Endothelial cell of umbilical vein (primary cell): ENCODE measurements around the gene USP30. TPM values are rescaled to one million over a fixed set of nuclear protein-coding genes. Genes with fewer than 3 reads are reported as not detected.

Experiments used
- BruUV-seq: library from RNA; stranded (reverse); fragments of 400-500 nt; replicated peaks from 2 replicates; lab custom pipeline; 2021; lab: Mats Ljungman, UMichigan
- CTCF ChIA-PET: fragments of 300-600, 350-600 bp; sonication (Branson Sonifier 250); formaldehyde crosslinking; loops from one replicate; lab custom pipeline; 2021; ENCODE audit warnings: antibody characterized with exemption, inconsistent platforms; lab: Charles Lee
- POLR2A ChIA-PET: fragments of 300-600, 350-600 bp; sonication (Branson Sonifier 250); formaldehyde crosslinking; loops from one replicate; lab custom pipeline; 2021; ENCODE audit warnings: antibody characterized with exemption, inconsistent platforms; lab: Charles Lee
- DNase-seq: peaks from one replicate; pipeline ENCODE4 v3.0.0-alpha.2; 2011; ENCODE audit warnings: low read depth, low spot score
- FAIRE-seq: peaks from 2 replicates; lab custom pipeline; 2011; peaks lifted over from hg19 to GRCh38; lab: Jason Lieb, UNC
- H2AFZ ChIP-seq: 2 replicates; pipeline ENCODE4 v1.6.0; 2012; ENCODE audit warnings: low read depth, low read length, control low read depth, inconsistent platforms
- H3K27ac ChIP-seq: 2 replicates; pipeline ENCODE4 v1.5.1; 2011; ENCODE audit warnings: low read depth, mild to moderate bottlenecking, control low read depth, low read length, moderate library complexity; ENCODE audit not compliant: insufficient read depth
- H3K27me3 ChIP-seq, 2 experiments: 2 replicates each; pipeline versions ENCODE4 v1.6.0 to v1.6.1; 2011; ENCODE audit warnings: low read length in 2 of 2, mixed read lengths in 1 of 2; ENCODE audit not compliant: control insufficient read depth in 2 of 2, insufficient read depth in 2 of 2
- H3K36me3 ChIP-seq, 2 experiments: 2 replicates in 1 of 2; 3 replicates in 1 of 2; pipeline ENCODE4 v1.5.1; 2011; ENCODE audit warnings: low read length in 2 of 2, mild to moderate bottlenecking in 1 of 2, moderate library complexity in 1 of 2; ENCODE audit not compliant: control insufficient read depth in 2 of 2, insufficient read depth in 2 of 2; ENCODE audit errors: extremely low read depth in 1 of 2
- H3K4me1 ChIP-seq: 3 replicates; pipeline ENCODE4 v1.5.1; 2011; ENCODE audit warnings: mild to moderate bottlenecking, low read length; ENCODE audit not compliant: control insufficient read depth, insufficient read depth; ENCODE audit errors: extremely low read depth
- H3K4me2 ChIP-seq: 2 replicates; pipeline ENCODE4 v1.6.1; 2011; ENCODE audit warnings: low read length, control low read depth, mixed read lengths; ENCODE audit not compliant: insufficient read depth
- H3K4me3 ChIP-seq, 3 experiments: fragments of 200-600 bp in 1 of 3; sonication (generic), shearing (Covaris generic) in 1 of 3; replicated peaks in 1 of 3; 2 replicates each; pipeline ENCODE4 v1.5.1; 2011 to 2016; ENCODE audit warnings: control low read depth in 3 of 3, low read length in 3 of 3, mild to moderate bottlenecking in 2 of 3, inconsistent platforms in 1 of 3, low read depth in 1 of 3, moderate library complexity in 1 of 3; ENCODE audit not compliant: insufficient read depth in 1 of 3
- H3K79me2 ChIP-seq: 2 replicates; pipeline ENCODE4 v1.6.0; 2012; ENCODE audit warnings: low read length, inconsistent platforms; ENCODE audit not compliant: control insufficient read depth, insufficient read depth
- H3K9ac ChIP-seq: replicated peaks from 2 replicates; pipeline ENCODE3; 2011; ENCODE audit warnings: low read length, control low read depth; ENCODE audit not compliant: insufficient read depth; ENCODE audit errors: extremely low read depth
- H3K9me1 ChIP-seq: replicated peaks from 3 replicates; pipeline ENCODE4 v1.6.0; 2011; ENCODE audit warnings: mild to moderate bottlenecking, low read length; ENCODE audit not compliant: control insufficient read depth, insufficient read depth; ENCODE audit errors: extremely low read depth
- H3K9me3 ChIP-seq: replicated peaks from 2 replicates; pipeline ENCODE4 v1.5.1; 2012; ENCODE audit warnings: low read length, inconsistent platforms; ENCODE audit not compliant: control insufficient read depth, insufficient read depth
- H4K20me1 ChIP-seq: replicated peaks from 2 replicates; pipeline ENCODE3; 2011; ENCODE audit warnings: mild to moderate bottlenecking, low read length; ENCODE audit not compliant: control insufficient read depth, insufficient read depth; ENCODE audit errors: extremely low read depth
- CTCF ChIP-seq, 2 donors: IDR thresholded peaks; 1 replicate in 1 of 2; 2 replicates in 1 of 2; pipeline ENCODE4 v1.5.1; 2011; ENCODE audit warnings: low read length in 2 of 2, mild to moderate bottlenecking in 2 of 2, moderate library complexity in 2 of 2, control low read depth in 1 of 2, inconsistent platforms in 1 of 2, low read depth in 1 of 2; ENCODE audit not compliant: insufficient read depth in 1 of 2; ENCODE audit errors: extremely low read depth in 1 of 2
- JUN ChIP-seq: IDR thresholded peaks from 2 replicates; pipeline ENCODE4 v1.6.1; 2011; ENCODE audit warnings: borderline replicate concordance, low read depth; ENCODE audit not compliant: insufficient read length, insufficient read depth
- MAX ChIP-seq: IDR thresholded peaks from 2 replicates; pipeline ENCODE4 v1.6.1; 2011; ENCODE audit not compliant: insufficient read depth, insufficient read length
- POLR2AphosphoS5 ChIP-seq: IDR thresholded peaks from 2 replicates; pipeline ENCODE4 v1.6.1; 2012; ENCODE audit warnings: low read depth, mild to moderate bottlenecking, control low read depth, low read length, moderate library complexity; ENCODE audit not compliant: insufficient read depth
- dilution Hi-C: fragments of 300-500 bp; cut with MboI; formaldehyde crosslinking; loops from one replicate; pipeline ENCODE4 v1.15.0; 2019; ENCODE audit warnings: low sequenced_read_pairs; ENCODE audit not compliant: extremely low pct_ligation_motif_present
- intact Hi-C: fragments of 100-400 bp; cut with micrococcal nuclease; formaldehyde crosslinking; loops from one replicate; pipeline ENCODE4 v1.10.0; 2022
- polyA plus RNA-seq, 4 experiments: library from polyadenylated mRNA; depleted of rRNA in 3 of 4; stranded (reverse) in 3 of 4; unstranded in 1 of 4; fragments of >200 nt; gene quantifications; 2 replicates each; pipeline versions ENCODE4 v1.2.1 to v1.2.3, GENCODE V29; 2011 to 2012; ENCODE audit warnings: missing spikeins in 1 of 4
- total RNA-seq: library from RNA; stranded (reverse); gene quantifications from 2 replicates; pipeline ENCODE4 v1.2.3, GENCODE V29; 2021

Gene USP30
- total and polyA plus RNA-seq, 2 donors (not counting 3 experiments of a cell fraction or from before 2014, with no cell fraction given): 14.2 to 24.3 TPM

- Histone ChIP-seq H3K36me3 (no peaks in the 10 kb centered on the region), H3K27me3 (no peaks in the 10 kb centered on the region), H3K4me1 (no peaks in the 10 kb centered on the region), H3K27ac (no peak overlapping the region), H3K4me3 (no peak overlapping the region), H3K9me3 (no peaks in the 10 kb centered on the region), H3K9me1 (no peaks in the 10 kb centered on the region), H2AFZ (no peak overlapping the region), H3K9ac (no peak overlapping the region), H3K79me2 (no peaks in the 10 kb centered on the region), H4K20me1 (no peaks in the 10 kb centered on the region), H3K4me2 (no peak overlapping the region)
- intact Hi-C loops (loop anchor here (2.0 kb wide), 1 partner anchor 250 kb away; no protein-coding TSS in a partner anchor), dilution Hi-C loops (no loop called here)
- TF ChIP-seq POLR2AphosphoS5 (no peak), MAX (no peak), JUN (no peak), CTCF (IDR thresholded peaks at IDR 0.05; ENCODE audit: extremely low read depth in 1 of 2, insufficient read depth in 1 of 2, low read depth in 1 of 2, low read length in 2 of 2) (peak; percentile 45 to 63)
- BruUV-seq: no TSS peak
- FAIRE-seq: peak; percentile 4
- no peak for DNase-seq
- CTCF ChIA-PET: interaction anchor here (1.3 to 2.2 kb wide), 3 partner anchors 12 to 251 kb away, joined by 5 to 12 read pairs (median 11); no protein-coding TSS in a partner anchor
- POLR2A ChIA-PET: interaction anchor here (1.0 kb wide), 1 partner anchor 420 kb away, joined by 3 read pairs; no protein-coding TSS in a partner anchor
These were observed 82.0 kb downstream of the USP30 start for GRCh38 chr12:109134186-109134917.
